GM21381 (cell line): ENCODE measurements around the gene PARP3.
A peak's percentile ranks its signal among the peaks of the same experiment; 100 is the strongest.
"Not testable (repeated sequence)": the region's sequence is repeated elsewhere in the genome, so short reads cannot be mapped to it uniquely, and the experiment has no call there.

Source experiments
- ATAC-seq: cut with Tn5 transposase; IDR thresholded peaks from one replicate; pipeline ENCODE4 v1.9.1; 2021; ENCODE audit warnings: mild to moderate bottlenecking, moderate library complexity; ENCODE audit not compliant: unreplicated experiment

The PARP3 gene

GRCh38 chr3:51983578-51984268 is 41.6 kb downstream of the PARP3 start:
- no peak for ATAC-seq

DNA sequence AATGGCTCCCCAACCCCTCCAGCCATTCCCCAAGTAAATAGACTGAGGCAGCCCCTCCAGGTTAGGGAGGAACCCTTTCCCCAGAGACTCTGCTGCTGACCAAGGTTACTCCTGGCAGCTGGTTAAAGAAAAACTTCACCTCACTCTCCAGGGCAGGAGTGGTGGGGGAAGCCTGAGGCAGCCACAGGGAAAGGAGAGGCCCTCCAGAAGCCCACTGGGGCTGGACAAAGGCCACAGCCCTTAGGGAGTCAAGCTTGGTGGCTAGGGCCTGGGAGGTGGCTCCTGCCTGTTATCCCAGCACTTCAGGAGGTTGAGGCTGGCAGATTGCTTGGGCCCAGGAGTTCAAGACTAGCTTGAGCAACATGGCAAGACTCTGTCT is 42.1 kb downstream of the PARP3 start:
- ATAC-seq = no peak

GRCh38 chr3:51985063-51985462 is 42.9 kb downstream of the PARP3 start:
- no peak for ATAC-seq

DNA sequence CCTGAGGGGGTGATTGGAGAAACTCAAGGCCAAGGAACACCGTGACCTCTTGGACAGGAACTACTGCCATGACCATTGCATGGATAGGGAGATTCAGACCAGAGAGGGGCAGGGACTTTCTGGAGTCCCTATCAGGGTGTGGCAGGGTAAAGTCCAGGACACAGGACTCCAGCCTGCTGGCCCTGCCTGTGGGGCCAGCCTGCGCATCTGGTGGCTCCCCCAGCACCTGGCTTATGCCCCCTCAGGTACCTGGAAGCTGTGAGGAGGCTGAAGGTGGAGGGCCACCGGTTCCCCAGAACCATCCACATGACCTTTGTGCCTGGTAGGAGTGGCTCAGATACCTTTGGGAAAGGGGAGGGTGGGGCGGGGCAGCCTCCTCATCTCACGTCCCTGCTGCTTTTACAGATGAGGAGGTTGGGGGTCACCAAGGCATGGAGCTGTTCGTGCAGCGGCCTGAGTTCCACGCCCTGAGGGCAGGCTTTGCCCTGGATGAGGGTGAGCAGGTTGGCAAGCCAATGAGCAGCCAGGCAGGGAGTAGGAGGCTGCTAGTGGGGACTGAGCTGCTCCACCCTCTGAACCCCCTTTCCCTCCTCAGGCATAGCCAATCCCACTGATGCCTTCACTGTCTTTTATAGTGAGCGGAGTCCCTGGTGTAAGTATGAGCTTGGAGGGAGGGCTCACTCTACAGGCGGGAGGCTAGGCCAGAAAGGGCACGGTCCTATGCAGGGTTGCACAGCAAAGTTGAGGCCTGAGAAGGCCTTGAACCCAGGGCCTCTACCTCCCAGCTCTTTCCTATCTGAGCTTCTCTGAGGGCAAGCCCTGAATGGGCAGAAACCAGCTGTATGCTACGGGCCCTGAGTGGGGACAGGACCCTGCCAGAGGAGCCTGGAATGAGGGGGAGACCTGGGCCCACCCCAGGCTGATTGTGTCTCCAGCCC is 44.1 kb downstream of the PARP3 start:
- ATAC-seq = no peak

DNA sequence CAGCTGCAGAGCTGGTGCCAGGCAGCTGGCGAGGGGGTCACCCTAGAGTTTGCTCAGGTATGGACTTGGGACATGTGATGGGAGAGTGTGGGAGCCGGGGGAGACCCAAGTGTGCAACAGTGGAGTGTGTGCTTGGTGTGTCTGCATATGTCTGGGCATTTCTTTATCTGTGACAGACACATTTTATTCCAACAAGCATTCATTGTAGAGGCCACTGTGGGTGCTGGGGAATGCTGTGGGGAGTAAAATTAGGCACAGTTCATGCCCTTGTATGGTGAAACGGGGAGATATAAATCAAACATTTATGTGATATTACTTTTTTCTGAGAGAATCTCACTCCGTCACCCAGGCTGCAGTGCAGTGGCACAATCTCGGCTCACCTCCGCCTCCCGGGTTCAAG is 45.4 kb downstream of the PARP3 start:
- no peak for ATAC-seq

- ATAC-seq = no peak
Measured at GRCh38 chr3:51988286-51989146, 46.4 kb downstream of the PARP3 start.

GRCh38 chr3:51990501-51990971 is 48.4 kb downstream of the PARP3 start:
- not testable (repeated sequence) for ATAC-seq

DNA sequence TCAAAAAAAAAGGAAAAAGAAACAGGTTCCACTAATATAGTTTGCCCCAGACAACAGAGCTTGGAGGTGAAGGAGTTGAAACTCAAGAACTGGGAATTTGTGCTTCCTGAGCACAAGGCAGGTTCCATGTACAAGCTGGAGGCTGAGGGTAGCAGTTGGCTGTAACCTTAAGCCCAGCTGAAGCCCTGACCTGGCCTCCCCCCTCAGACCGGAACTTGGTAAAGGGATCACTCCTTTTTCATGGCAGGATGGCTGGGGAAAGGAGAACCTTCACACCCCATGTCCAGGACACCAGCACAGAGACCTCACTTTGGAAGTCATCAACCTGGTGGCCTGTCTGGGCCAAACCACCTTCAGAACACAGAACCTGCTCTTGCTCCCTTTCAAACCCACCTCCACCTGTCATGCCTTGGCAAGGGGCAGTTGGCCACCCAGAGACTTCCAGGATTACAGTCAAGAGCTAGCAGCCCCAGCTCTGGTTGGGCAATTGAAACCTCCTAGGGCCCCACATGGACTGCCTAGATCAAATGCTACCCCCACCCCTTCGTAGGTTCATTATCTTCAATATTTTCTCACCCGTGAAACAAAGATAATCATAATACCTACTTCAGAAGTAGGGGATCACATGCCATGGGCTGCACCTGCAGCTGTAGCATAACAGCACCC is 50.0 kb downstream of the PARP3 start:
- no peak for ATAC-seq

GRCh38 chr3:51993657-51994056 is 51.5 kb downstream of the PARP3 start:
- ATAC-seq = not testable (repeated sequence)

- no peak for ATAC-seq
Measured at GRCh38 chr3:51994530-51994929, 52.4 kb downstream of the PARP3 start.

DNA sequence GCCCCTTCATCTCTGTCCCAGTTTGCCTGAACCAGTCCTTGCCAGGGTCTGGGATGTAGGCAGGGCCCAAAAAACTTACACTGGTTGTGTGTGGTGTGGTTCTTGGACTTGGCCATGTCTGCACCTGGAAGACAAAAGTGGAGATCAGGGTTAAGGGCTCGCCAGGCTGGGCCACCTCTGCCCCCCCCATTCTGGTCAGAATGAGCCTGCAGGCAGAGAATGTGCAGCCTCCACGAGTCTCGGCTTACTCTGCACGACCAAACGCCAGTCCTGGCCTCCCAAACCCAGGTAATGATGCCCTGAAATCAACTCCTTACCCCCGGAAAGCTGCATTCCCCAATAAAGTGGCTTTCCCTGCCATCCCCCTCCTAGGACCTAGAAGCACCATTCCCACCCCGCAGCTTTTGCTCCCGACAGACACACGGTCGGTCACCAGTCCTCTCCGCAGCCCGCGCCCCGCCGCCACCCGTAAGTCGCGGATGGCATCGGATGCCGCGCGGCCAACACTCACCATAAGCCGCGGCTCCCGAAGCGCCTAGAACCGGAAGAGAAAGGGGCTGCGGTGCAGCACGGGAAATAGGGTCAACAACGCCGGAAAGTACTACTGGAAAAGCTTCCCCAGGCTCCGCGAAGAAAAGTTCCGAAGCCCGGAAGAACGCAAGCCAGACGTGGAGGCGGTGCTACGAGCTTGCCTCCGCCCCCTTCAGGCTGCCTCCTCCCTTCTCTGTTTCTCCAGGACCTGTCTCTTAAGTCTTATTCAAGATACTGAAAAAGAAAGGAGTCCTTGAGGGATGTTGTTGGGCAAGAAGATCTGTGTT is 53.4 kb downstream of the PARP3 start, which contains the start of gene RPL29:
Gene RPL29, minus strand, starts transcription at position 550 of the 818 bp plus-strand sequence. Its CDS starts 434 bp downstream, at position 116.
- ATAC-seq = peak; percentile 90

DNA sequence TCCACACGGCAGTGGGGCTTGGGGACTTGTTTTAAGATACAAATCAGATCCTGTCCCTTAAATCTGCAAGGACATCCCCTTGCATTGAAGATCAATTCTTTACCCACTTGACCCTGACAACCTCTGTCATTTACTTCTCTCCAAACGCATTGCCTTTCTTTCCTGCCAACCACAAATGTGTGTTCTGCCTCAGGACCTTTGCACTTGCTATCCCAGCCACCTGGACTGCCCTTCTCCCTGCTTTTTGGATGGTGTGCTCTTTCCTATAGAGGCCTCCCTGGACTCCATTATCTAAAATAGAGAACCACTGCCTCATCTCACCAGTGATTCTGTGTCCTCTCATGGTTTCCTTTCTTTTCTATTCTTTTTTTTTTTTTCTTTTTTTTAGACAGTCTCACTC is 55.0 kb downstream of the PARP3 start:
- no peak for ATAC-seq

GRCh38 chr3:51997935-51998596 is 55.9 kb downstream of the PARP3 start:
- ATAC-seq = no peak
